GM12891 (cell line): ENCODE measurements around the gene CCR5AS.

Experiments used
- POLR2A ChIP-seq: IDR thresholded peaks from 2 replicates; pipeline ENCODE4 v1.6.1; 2011; ENCODE audit warnings: low read depth, low read length, control low read depth
- POLR2AphosphoS5 ChIP-seq: IDR thresholded peaks from 2 replicates; pipeline ENCODE4 v1.6.1; 2011; ENCODE audit warnings: low read depth, low read length, control low read depth
- POU2F2 ChIP-seq: IDR thresholded peaks from 2 replicates; pipeline ENCODE4 v1.6.1; 2011; ENCODE audit warnings: low read depth, mild to moderate bottlenecking, control low read depth, low read length, moderate library complexity

DNA sequence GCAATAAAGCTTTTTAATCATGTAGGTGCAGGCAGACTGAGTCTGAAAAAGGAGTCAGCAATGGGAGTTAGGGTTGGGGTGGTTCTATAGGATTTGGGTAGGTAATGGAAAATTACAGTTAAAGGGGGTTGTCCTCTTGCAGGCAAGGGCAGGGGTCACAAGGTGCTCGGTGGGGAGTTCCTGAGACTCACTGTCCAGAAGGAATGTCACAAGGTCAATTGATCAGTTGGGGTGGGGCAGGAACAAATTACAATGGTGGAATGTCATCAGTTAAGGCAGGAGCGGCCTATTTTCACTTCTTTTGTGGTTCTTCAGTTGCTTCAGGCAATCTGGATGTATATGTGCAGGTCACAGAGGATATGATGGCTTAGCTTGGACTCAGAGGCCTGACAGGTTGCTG lies 13.9 kb downstream of the CCR5AS start:
- no peak for TF ChIP-seq POU2F2
- TF ChIP-seq POLR2A: no peak
- TF ChIP-seq POLR2AphosphoS5: no peak
